ENCODE measurements around the gene GFRA1.

DNA sequence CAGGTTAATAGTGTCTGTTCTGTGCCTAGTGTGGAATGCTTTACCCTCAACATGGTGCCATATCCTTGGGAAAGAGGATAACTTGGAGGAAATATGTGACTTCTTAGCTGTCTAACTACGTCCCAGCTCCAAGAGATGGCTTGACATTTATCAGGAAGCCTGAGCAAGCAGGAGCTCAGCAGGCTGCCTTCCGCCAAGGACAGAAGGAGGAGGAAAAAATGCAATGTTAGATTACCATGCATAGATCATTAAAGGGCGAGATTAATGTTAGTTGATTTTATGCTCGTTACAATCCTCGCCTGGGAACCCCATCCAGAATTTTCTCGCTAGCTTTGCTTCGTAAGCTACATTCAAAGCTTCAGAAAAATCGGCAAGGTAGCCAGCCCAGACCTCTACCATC is 97.8 kb downstream of the GFRA1 start:
- TF ChIP-seq POLR2AphosphoS5 (IDR thresholded peaks at IDR 0.05) (no peak), POLR2A (IDR thresholded peaks at IDR 0.05) (no peak), EP300 (IDR thresholded peaks at IDR 0.05) (no peak)
- TF ChIP-seq, protein P1, sequence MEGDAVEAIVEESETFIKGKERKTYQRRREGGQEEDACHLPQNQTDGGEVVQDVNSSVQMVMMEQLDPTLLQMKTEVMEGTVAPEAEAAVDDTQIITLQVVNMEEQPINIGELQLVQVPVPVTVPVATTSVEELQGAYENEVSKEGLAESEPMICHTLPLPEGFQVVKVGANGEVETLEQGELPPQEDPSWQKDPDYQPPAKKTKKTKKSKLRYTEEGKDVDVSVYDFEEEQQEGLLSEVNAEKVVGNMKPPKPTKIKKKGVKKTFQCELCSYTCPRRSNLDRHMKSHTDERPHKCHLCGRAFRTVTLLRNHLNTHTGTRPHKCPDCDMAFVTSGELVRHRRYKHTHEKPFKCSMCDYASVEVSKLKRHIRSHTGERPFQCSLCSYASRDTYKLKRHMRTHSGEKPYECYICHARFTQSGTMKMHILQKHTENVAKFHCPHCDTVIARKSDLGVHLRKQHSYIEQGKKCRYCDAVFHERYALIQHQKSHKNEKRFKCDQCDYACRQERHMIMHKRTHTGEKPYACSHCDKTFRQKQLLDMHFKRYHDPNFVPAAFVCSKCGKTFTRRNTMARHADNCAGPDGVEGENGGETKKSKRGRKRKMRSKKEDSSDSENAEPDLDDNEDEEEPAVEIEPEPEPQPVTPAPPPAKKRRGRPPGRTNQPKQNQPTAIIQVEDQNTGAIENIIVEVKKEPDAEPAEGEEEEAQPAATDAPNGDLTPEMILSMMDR (IDR thresholded peaks at IDR 0.05) = no peak
